Measurements from ENCODE around the gene KRTAP10-11.

DNA sequence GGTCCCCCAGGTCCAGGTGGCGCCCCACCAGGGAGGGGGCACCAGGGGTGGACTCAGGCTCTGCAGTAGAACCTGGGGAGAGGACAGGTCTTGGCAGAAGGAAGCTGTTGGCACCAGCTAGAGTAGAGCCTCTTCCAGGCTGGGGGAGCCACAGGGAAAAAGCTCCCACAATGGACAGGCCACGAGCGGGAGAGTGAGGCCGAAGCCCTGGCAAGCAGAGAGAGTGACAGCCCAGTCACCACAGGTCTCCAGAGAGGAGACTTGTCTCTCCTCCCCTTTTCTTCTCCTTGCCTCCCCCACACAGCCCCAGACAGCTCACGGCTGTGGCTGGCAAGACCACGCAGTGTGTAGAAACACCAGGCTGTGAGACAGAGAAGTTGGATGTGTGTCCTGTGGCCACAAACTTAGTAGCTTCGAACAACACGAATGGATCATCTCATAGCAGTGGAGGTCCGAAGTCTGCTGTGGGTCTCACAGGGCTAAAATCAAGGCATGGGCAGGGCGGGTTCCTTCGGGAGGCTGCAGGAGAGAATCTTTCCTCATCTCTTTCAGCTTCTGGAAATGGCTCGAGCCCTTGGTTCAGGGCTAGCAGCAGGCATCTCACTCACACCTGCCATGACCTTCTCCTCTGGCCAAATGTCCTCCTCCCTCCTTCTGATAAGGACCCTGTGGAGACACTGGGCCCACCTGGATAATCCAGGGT is 4.9 kb downstream of the KRTAP10-11 start:
- no peak for TF ChIP-seq POLR2A (IDR thresholded peaks at IDR 0.05)
- TF ChIP-seq, protein P1, sequence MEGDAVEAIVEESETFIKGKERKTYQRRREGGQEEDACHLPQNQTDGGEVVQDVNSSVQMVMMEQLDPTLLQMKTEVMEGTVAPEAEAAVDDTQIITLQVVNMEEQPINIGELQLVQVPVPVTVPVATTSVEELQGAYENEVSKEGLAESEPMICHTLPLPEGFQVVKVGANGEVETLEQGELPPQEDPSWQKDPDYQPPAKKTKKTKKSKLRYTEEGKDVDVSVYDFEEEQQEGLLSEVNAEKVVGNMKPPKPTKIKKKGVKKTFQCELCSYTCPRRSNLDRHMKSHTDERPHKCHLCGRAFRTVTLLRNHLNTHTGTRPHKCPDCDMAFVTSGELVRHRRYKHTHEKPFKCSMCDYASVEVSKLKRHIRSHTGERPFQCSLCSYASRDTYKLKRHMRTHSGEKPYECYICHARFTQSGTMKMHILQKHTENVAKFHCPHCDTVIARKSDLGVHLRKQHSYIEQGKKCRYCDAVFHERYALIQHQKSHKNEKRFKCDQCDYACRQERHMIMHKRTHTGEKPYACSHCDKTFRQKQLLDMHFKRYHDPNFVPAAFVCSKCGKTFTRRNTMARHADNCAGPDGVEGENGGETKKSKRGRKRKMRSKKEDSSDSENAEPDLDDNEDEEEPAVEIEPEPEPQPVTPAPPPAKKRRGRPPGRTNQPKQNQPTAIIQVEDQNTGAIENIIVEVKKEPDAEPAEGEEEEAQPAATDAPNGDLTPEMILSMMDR (IDR thresholded peaks at IDR 0.05) = no peak

Data from adrenal gland (tissue), 5 donors.